SK-N-SH (cell line): ENCODE measurements around the gene LTBP2. TPM values are rescaled to one million over a fixed set of nuclear protein-coding genes. Genes with fewer than 3 reads are reported as not detected.

Source experiments
- CTCF ChIA-PET: fragments of 300-600, 350-600 bp; formaldehyde crosslinking; extraction: SDS; loops from one replicate; lab custom pipeline; 2021; lab: Yijun Ruan, JAX
- POLR2A ChIA-PET: fragments of 350-600 bp; sonication (Branson Sonifier 250); formaldehyde crosslinking; extraction: SDS; loops from one replicate; lab custom pipeline; 2020; ENCODE audit warnings: antibody characterized with exemption, inconsistent platforms; lab: Yijun Ruan, JAX
- DNase-seq: peaks from one replicate; pipeline ENCODE4 v3.0.0; 2012
- H2AFZ ChIP-seq: fragments of 200-600 bp; sonication (generic); 2 replicates; pipeline ENCODE4 v1.8.1; 2016; ENCODE audit warnings: antibody characterized with exemption, mild to moderate bottlenecking, low read depth
- H3F3A ChIP-seq: fragments of 200-600 bp; sonication (generic); replicated peaks from 2 replicates; pipeline ENCODE3; 2016; ENCODE audit warnings: antibody characterized with exemption, mild to moderate bottlenecking; ENCODE audit not compliant: insufficient read depth
- H3K27ac ChIP-seq, 2 experiments: fragments of 200-500 bp in 1 of 2; fragments of 200-600 bp in 1 of 2; sonication (Bioruptor generic) in 1 of 2; sonication (generic), shearing (Covaris generic) in 1 of 2; 2 replicates each; pipeline versions ENCODE4 v1.5.1 to v1.6.1; 2014 to 2016; ENCODE audit warnings: low read depth in 2 of 2, inconsistent platforms in 1 of 2, low read length in 1 of 2, mild to moderate bottlenecking in 1 of 2, mixed read lengths in 1 of 2
- H3K27me3 ChIP-seq: fragments of 200-600 bp; sonication (generic), shearing (Covaris generic); 2 replicates; pipeline ENCODE4 v1.6.1; 2016; ENCODE audit warnings: mixed run types; ENCODE audit not compliant: insufficient read depth
- H3K36me3 ChIP-seq, 2 experiments: fragments of 200-500 bp in 1 of 2; fragments of 200-600 bp in 1 of 2; sonication (Bioruptor generic) in 1 of 2; sonication (generic) in 1 of 2; replicated peaks in 1 of 2; 2 replicates each; pipeline versions ENCODE3 to v1.5.1; 2014 to 2016; ENCODE audit warnings: low read length in 1 of 2, mild to moderate bottlenecking in 1 of 2; ENCODE audit not compliant: insufficient read depth in 2 of 2, control insufficient read depth in 1 of 2
- H3K4me1 ChIP-seq, 2 experiments: fragments of 200-500 bp in 1 of 2; fragments of 200-600 bp in 1 of 2; sonication (Bioruptor generic) in 1 of 2; sonication (generic), shearing (Covaris generic) in 1 of 2; 2 replicates each; pipeline versions ENCODE4 v1.5.1 to v1.6.1; 2014 to 2016; ENCODE audit warnings: low read depth in 1 of 2, low read length in 1 of 2, mixed run types in 1 of 2; ENCODE audit not compliant: insufficient read depth in 2 of 2, control insufficient read depth in 1 of 2
- H3K4me2 ChIP-seq: fragments of 200-600 bp; sonication (generic), shearing (Covaris generic); 2 replicates; pipeline ENCODE4 v1.6.1; 2017; ENCODE audit warnings: mixed run types
- H3K4me3 ChIP-seq, 2 experiments: fragments of 200-500 bp in 1 of 2; fragments of 200-600 bp in 1 of 2; sonication (Bioruptor generic) in 1 of 2; sonication (generic), shearing (Covaris generic) in 1 of 2; 2 replicates each; pipeline versions ENCODE4 v1.5.1 to v1.8.1; 2014 to 2016; ENCODE audit warnings: low read depth in 2 of 2, inconsistent platforms in 1 of 2, low read length in 1 of 2, mild to moderate bottlenecking in 1 of 2, mixed read lengths in 1 of 2, moderate library complexity in 1 of 2
- H3K79me2 ChIP-seq: fragments of 200-600 bp; sonication (generic); 2 replicates; pipeline ENCODE4 v1.8.1; 2017; ENCODE audit warnings: mild to moderate bottlenecking; ENCODE audit not compliant: insufficient read depth
- H3K9ac ChIP-seq: fragments of 200-600 bp; sonication (generic); 2 replicates; pipeline ENCODE4 v1.6.1; 2017; ENCODE audit warnings: mixed run types
- H3K9me2 ChIP-seq: fragments of 200-600 bp; sonication (generic); 2 replicates; pipeline ENCODE4 v1.6.1; 2017; ENCODE audit warnings: mixed run types
- H3K9me3 ChIP-seq: fragments of 200-600 bp; sonication (generic); 2 replicates; pipeline ENCODE4 v1.6.1; 2017; ENCODE audit warnings: mixed run types, mild to moderate bottlenecking, moderate library complexity
- H4K20me1 ChIP-seq: fragments of 200-600 bp; sonication (generic); 2 replicates; pipeline ENCODE4 v1.6.1; 2017; ENCODE audit warnings: mild to moderate bottlenecking, mixed run types; ENCODE audit not compliant: insufficient read depth
- CTCF ChIP-seq: fragments of 200-600 bp; sonication (generic); IDR thresholded peaks from 2 replicates; pipeline ENCODE4 v1.6.1; 2017; ENCODE audit warnings: antibody characterized with exemption, mild to moderate bottlenecking, moderate library complexity
- ELF1 ChIP-seq: IDR thresholded peaks from 2 replicates; pipeline ENCODE4 v1.4.0; 2012
- FOSL2 ChIP-seq: IDR thresholded peaks from 2 replicates; pipeline ENCODE4 v1.4.0; 2012; ENCODE audit warnings: low read depth, mild to moderate bottlenecking, moderate library complexity, borderline replicate concordance
- FOXJ3 ChIP-seq: sonication (generic); formaldehyde crosslinking; IDR thresholded peaks from 2 replicates; pipeline ENCODE4 v1.5.1; 2020; ENCODE audit warnings: mild to moderate bottlenecking, missing genetic modification reagents
- JUND ChIP-seq: IDR thresholded peaks from 2 replicates; pipeline ENCODE4 v1.4.0; 2012
- MEF2A ChIP-seq: IDR thresholded peaks from 2 replicates; pipeline ENCODE4 v1.4.0; 2012; ENCODE audit warnings: low read depth, borderline replicate concordance
- MXI1 ChIP-seq: IDR thresholded peaks from 2 replicates; pipeline ENCODE4 v1.6.1; 2012; ENCODE audit warnings: mild to moderate bottlenecking, low read depth, low read length, improper control_type of control experiment
- NFIC ChIP-seq: IDR thresholded peaks from 2 replicates; pipeline ENCODE4 v1.4.0; 2012; ENCODE audit warnings: borderline replicate concordance
- NRF1 ChIP-seq: IDR thresholded peaks from 2 replicates; pipeline ENCODE4 v1.6.1; 2012; ENCODE audit warnings: low read depth, mild to moderate bottlenecking, low read length
- POLR2AphosphoS5 ChIP-seq: IDR thresholded peaks from 2 replicates; pipeline ENCODE4 v1.6.1; 2012; ENCODE audit warnings: low read depth, low read length
- RXRA ChIP-seq: IDR thresholded peaks from 2 replicates; pipeline ENCODE4 v1.4.0; 2012; ENCODE audit warnings: low read depth, mild to moderate bottlenecking, borderline replicate concordance
- TCF12 ChIP-seq: IDR thresholded peaks from 2 replicates; pipeline ENCODE4 v1.4.0; 2012
- TEAD4 ChIP-seq: IDR thresholded peaks from 2 replicates; pipeline ENCODE4 v1.4.0; 2012; ENCODE audit warnings: mild to moderate bottlenecking, borderline replicate concordance; ENCODE audit not compliant: insufficient read depth
- WGBS: methylation state at CpG from one replicate; pipeline ENCODE4 v1.1.6; 2017; ENCODE audit warnings: low lambda C conversion rate; 5-methylcytosine and 5-hydroxymethylcytosine counted together
- polyA plus RNA-seq, 3 experiments: library from polyadenylated mRNA; depleted of rRNA; stranded (reverse); fragments of >200 nt; gene quantifications; 2 replicates each; pipeline ENCODE4 v1.2.3, GENCODE V29; 2012

Gene LTBP2
- polyA plus RNA-seq, 1 of the 3 experiments (the other 2 are of a cell fraction) = 58.8 TPM

GRCh38 chr14:74501135-74501614 is 110.9 kb downstream of the LTBP2 start (continued):
- TF ChIP-seq NFIC (peak; percentile 43), TEAD4 (no peak), FOSL2 (no peak), CTCF (peak; percentile 61), FOXJ3 (no peak), POLR2AphosphoS5 (no peak), JUND (no peak), MXI1 (peak; percentile 61; the same call in 1 of the 2 replicates), RXRA (no peak)

- CTCF ChIA-PET = interaction anchor here (0.6 to 11.1 kb wide), 35 partner anchors 12 to 405 kb away, joined by 3 to 126 read pairs (median 5); partner anchors contain the start of gene LTBP2
- no peak for DNase-seq
- TF ChIP-seq RXRA (no peak), FOXJ3 (no peak)
- Histone ChIP-seq H4K20me1 (no peaks in the 10 kb centered on the region), H3K4me1 (peaks cover 5 to 13% of the 10 kb centered on the region in 2 experiments; a peak in 3 of 4 replicates), H3K9me2 (no peaks in the 10 kb centered on the region), H3K79me2 (no peaks in the 10 kb centered on the region), H3K9me3 (no peaks in the 10 kb centered on the region), H3K36me3 (peaks cover 35 to 57% of the 10 kb centered on the region in 2 experiments), H3F3A (peaks cover 50% of the 10 kb centered on the region), H3K27ac (peak overlapping the region in 1 of 2 experiments; percentile 20; a peak in 1 of 4 replicates), H3K4me3 (no peak overlapping the region), H2AFZ (no peak overlapping the region), H3K9ac (no peak overlapping the region), H3K4me2 (no peak overlapping the region), H3K27me3 (no peaks in the 10 kb centered on the region)
- 86% methylated on average over 9 of the region's 10 CpGs for WGBS
- POLR2A ChIA-PET = no interaction called here
These were observed 111.5 kb downstream of the LTBP2 start for GRCh38 chr14:74500417-74501134.

GRCh38 chr14:74495356-74495755 is 116.7 kb downstream of the LTBP2 start:
- H3K9ac ChIP-seq = no peak overlapping the region
- peaks cover 21 to 26% of the 10 kb centered on the region in 2 experiments for H3K36me3 ChIP-seq
- no peak for DNase-seq
- 16% methylated on average over 2 of the region's 2 CpGs for WGBS
- H2AFZ ChIP-seq = no peak overlapping the region
- TF ChIP-seq TCF12 (no peak), NFIC (no peak), ELF1 (peak; percentile 49; the same call in 1 of the 2 replicates), NRF1 (no peak), MEF2A (no peak), FOSL2 (peak; percentile 56; the same call in 1 of the 2 replicates)
- H3K9me2 ChIP-seq = no peaks in the 10 kb centered on the region
- no peaks in the 10 kb centered on the region for H3K9me3 ChIP-seq
- H3K4me2 ChIP-seq = peak overlapping the region; percentile 86
- H3K27me3 ChIP-seq = no peaks in the 10 kb centered on the region
- H3K4me1 ChIP-seq = peaks cover 13 to 15% of the 10 kb centered on the region in 2 experiments; a peak in 3 of 4 replicates
- no peak overlapping the region for H3K4me3 ChIP-seq
- CTCF ChIA-PET = interaction anchor here (1.0 to 11.1 kb wide), 2 partner anchors 59 to 116 kb away, joined by 3 to 126 read pairs; partner anchors contain the start of gene LTBP2
- POLR2A ChIA-PET = no interaction called here
- peaks cover 38% of the 10 kb centered on the region for H3K79me2 ChIP-seq
- no peaks in the 10 kb centered on the region for H4K20me1 ChIP-seq
- H3K27ac ChIP-seq = peak overlapping the region in 1 of 2 experiments; percentile 70; a peak in 3 of 4 replicates
- H3F3A ChIP-seq = peaks cover 46% of the 10 kb centered on the region
